ENCODE measurements around the gene ATXN7L2. TPM values are rescaled to one million over a fixed set of nuclear protein-coding genes. Genes with fewer than 3 reads are reported as not detected.
A peak's percentile ranks its signal among the peaks of the same experiment; 100 is the strongest.

ATXN7L2 gene
- total and polyA plus RNA-seq, 10 of the 15 experiments (the other 5 are each of a cell fraction or from before 2014, with no cell fraction given), result 0.27 to 7.4 (median 4.9) TPM

GRCh38 chr1:109493227-109493626 is 9.5 kb downstream of the ATXN7L2 start:
- WGBS (ENCODE audit: insufficient coverage, insufficient replicate concordance, low lambda C conversion rate, missing lambda C conversion rate), result 73% methylated on average over 4 of the region's 4 CpGs
- intact Hi-C loops (cut with micrococcal nuclease; ENCODE audit: unreplicated experiment), result loop anchor here (5.0 kb wide), 1 partner anchor 129 kb away; no protein-coding TSS in a partner anchor
- H3K4me2 ChIP-seq (ENCODE audit: control insufficient read depth, insufficient read depth), result peak overlapping the region; percentile 39; the same call in 1 of the 2 replicates
- H4K20me1 ChIP-seq (ENCODE audit: control insufficient read depth, insufficient read depth), result no peaks in the 10 kb centered on the region
- peak overlapping the region; percentile 77; the same call in 1 of the 2 replicates for H3K9ac ChIP-seq (ENCODE audit: control insufficient read depth, insufficient read depth, low read length)
- H3K27ac ChIP-seq (ENCODE audit: control insufficient read depth, insufficient read depth), result no peak overlapping the region
- DNase-seq (ENCODE audit: low read depth, low spot score) (no peak), ATAC-seq (no peak), FAIRE-seq (no peak)
- H3K36me3 ChIP-seq (ENCODE audit: control insufficient read depth in 2 of 2, insufficient read depth in 2 of 2, low read length in 1 of 2), result peaks cover 8 to 9% of the 10 kb centered on the region in 2 experiments; a peak in 3 of 4 replicates
- H3K4me1 ChIP-seq (ENCODE audit: control insufficient read depth, insufficient read depth, low read length), result peaks cover 4% of the 10 kb centered on the region
- TF ChIP-seq NRF1 (conservative IDR thresholded peaks at IDR 0.05; ENCODE audit: low read depth, low read length) (no peak), LARP7 (IDR thresholded peaks at IDR 0.05) (no peak), NFXL1 (IDR thresholded peaks at IDR 0.05; ENCODE audit: borderline replicate concordance) (no peak), POLR2AphosphoS5 (IDR thresholded peaks at IDR 0.05; ENCODE audit: low read length) (no peak), SIX5 (IDR thresholded peaks at IDR 0.05; ENCODE audit: low read depth, low read length, severe bottlenecking) (no peak), SREBF2 (IDR thresholded peaks at IDR 0.05; ENCODE audit: low read length) (no peak), TBL1XR1 (IDR thresholded peaks at IDR 0.05; ENCODE audit: low read depth, low read length) (no peak), ZNF592 (IDR thresholded peaks at IDR 0.05) (no peak), IRF4 (IDR thresholded peaks at IDR 0.05; ENCODE audit: low read depth, low read length) (no peak), BMI1 (IDR thresholded peaks at IDR 0.05; ENCODE audit: borderline replicate concordance) (no peak), RCOR1 (conservative IDR thresholded peaks at IDR 0.05; ENCODE audit: low read depth, low read length) (no peak), NR2F1 (conservative IDR thresholded peaks at IDR 0.05) (no peak), IKZF1 (conservative IDR thresholded peaks at IDR 0.05) (no peak), EGR1 (IDR thresholded peaks at IDR 0.05; ENCODE audit: borderline replicate concordance in 1 of 2, low read depth in 2 of 2, low read length in 2 of 2) (no peak), CREM (IDR thresholded peaks at IDR 0.05; ENCODE audit: low read depth) (no peak)
- no TSS peak for BruUV-seq (replicated peaks)
- SMC1A ChIA-PET (ENCODE audit: uncharacterized antibody, unreplicated experiment), result interaction anchor here (1.0 to 14.4 kb wide), 4 partner anchors 8 to 144 kb away, joined by 3 to 431 read pairs (median 5); no protein-coding TSS in a partner anchor
- CTCF ChIA-PET, result interaction anchor here (0.8 to 26.7 kb wide), 13 partner anchors 9 to 214 kb away, joined by 3 to 1280 read pairs (median 5); partner anchors contain the start of genes AMIGO1, ATXN7L2, GNAI3 and GPR61
- H2AFZ ChIP-seq (ENCODE audit: control insufficient read depth, low read depth, low read length), result peak overlapping the region; percentile 99
- peak overlapping the region; percentile 34; the same call in 1 of the 2 replicates for H3K4me3 ChIP-seq
- H3K27me3 ChIP-seq (replicated peaks in 1 of 2; ENCODE audit: control insufficient read depth in 2 of 2, insufficient read depth in 2 of 2, low read length in 1 of 2), result no peaks in the 10 kb centered on the region
- no peaks in the 10 kb centered on the region for H3K9me3 ChIP-seq (replicated peaks; ENCODE audit: control insufficient read depth, insufficient read depth, low read length)
- in situ Hi-C loops (cut with MboI), result loop anchor here (5.0 kb wide), 1 partner anchor 39 kb away; no protein-coding TSS in a partner anchor
- RAD21 ChIA-PET (ENCODE audit: unreplicated experiment), result interaction anchor here (0.8 to 13.4 kb wide), 8 partner anchors 13 to 131 kb away, joined by 3 to 422 read pairs (median 4); no protein-coding TSS in a partner anchor
- POLR2A ChIA-PET, result interaction anchor here (1.2 to 2.5 kb wide), 7 partner anchors 10 to 66 kb away, joined by 3 to 17 read pairs (median 7); partner anchors contain the start of gene ATXN7L2
- peaks cover 9% of the 10 kb centered on the region for H3K79me2 ChIP-seq (ENCODE audit: control insufficient read depth, insufficient read depth, low read length)

All from GM12878 (cell line).